HG02798 (cell line): ENCODE measurements around the gene TANGO2.

Source experiments
- ATAC-seq: cut with Tn5 transposase; IDR thresholded peaks from one replicate; pipeline ENCODE4 v1.9.1; 2021; ENCODE audit warnings: mild to moderate bottlenecking; ENCODE audit not compliant: unreplicated experiment, poor library complexity

The TANGO2 gene

DNA sequence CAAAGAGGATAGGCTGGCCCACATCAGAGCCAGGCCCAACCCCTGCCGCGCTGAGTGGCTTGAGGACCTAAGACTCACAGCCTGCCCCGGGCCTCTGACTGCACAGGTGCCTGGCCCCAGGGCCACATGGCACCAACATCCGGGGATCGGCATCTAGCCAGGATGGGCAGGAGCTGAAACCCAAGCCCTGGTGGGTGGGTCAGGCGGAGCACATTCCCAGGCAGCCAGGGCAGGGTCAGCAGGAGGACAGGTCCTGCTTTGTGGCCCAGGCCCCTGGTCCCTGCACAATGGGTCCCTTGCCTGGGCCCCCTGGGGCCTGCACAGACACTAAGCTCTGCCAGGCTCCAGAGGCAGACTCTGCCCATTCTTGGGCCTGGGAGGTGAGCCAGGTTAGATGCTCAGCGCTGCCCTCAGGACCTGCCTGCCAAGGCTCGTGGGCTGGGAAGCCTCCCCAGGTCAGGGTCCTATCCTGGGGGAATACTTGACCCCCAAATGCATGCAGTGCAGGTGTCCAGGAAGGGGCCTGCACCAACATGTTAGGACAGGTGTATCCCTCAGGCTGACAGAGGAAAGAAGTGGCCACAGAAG, 37.8 kb upstream of the TANGO2 start:
- no peak for ATAC-seq

DNA sequence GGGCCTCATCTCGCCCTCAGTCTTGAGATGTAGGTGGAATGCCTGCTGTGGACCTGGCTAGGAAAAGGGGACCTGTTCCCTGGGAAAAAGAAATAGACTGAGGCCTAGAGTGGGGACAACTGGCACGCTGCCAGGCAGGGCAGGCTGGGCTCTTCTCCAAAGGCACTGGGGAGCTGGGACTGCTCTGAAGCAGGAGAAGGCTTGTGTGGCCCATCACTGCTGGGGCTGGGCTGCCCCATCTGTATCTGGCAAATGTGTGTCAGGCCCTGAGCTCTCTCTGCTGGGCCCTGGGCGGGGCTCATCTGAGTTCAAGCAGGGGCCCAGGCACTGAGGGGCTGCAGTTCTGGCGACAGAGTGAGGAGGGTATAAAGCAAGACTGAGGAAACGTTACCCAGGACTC, 37.2 kb upstream of the TANGO2 start:
- no peak for ATAC-seq

DNA sequence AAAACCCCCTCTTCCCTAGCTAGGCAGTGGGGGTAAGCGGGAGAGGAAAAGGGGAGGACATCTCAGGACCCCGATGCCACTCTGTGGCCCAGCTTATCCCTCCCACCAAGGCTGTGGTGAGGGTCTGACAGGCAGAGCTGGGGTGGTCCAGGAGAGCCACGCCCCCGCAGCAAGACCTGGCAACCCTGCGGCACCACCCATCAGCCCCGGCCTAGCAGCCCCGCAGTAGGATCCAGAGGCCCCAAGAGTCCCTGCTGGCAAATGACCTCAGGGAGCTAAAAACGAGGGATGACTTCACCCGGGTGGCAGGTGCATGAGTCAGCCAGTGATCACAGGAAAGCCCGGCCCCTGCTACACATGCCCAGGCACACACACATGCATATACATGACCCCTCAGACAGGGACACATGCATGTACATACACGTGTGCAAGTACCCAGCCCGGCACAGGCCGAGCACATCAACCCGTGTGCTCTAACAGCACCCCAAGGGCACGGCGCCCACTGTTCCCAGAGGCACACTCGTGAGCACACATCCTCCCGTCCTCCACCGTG, 36.6 kb upstream of the TANGO2 start:
- ATAC-seq, result no peak

GRCh38 chr22:19984851-19985811, 35.8 kb upstream of the TANGO2 start:
- no peak for ATAC-seq

DNA sequence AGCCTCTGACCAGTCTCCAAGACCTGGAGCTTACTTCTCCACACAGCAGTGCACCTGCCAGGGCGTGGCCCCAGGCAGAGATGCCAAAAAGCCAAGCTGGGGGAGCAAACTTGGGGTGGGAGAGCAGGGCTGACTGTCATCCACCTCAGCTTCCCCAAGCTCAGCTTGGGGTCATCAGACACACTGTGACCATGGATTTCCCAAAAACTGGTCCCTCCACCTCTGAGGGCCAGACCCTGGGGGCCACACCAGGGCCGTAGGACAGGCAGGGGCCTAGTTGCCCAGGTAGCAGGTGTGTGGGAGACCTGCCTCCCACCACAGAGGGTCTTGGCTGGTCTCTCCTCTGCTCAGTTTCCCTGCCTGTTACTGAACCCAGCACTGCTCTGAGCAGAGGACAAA, 34.9 kb upstream of the TANGO2 start:
- no peak for ATAC-seq

GRCh38 chr22:19986410-19987341, 34.2 kb upstream of the TANGO2 start:
- no peak for ATAC-seq

DNA sequence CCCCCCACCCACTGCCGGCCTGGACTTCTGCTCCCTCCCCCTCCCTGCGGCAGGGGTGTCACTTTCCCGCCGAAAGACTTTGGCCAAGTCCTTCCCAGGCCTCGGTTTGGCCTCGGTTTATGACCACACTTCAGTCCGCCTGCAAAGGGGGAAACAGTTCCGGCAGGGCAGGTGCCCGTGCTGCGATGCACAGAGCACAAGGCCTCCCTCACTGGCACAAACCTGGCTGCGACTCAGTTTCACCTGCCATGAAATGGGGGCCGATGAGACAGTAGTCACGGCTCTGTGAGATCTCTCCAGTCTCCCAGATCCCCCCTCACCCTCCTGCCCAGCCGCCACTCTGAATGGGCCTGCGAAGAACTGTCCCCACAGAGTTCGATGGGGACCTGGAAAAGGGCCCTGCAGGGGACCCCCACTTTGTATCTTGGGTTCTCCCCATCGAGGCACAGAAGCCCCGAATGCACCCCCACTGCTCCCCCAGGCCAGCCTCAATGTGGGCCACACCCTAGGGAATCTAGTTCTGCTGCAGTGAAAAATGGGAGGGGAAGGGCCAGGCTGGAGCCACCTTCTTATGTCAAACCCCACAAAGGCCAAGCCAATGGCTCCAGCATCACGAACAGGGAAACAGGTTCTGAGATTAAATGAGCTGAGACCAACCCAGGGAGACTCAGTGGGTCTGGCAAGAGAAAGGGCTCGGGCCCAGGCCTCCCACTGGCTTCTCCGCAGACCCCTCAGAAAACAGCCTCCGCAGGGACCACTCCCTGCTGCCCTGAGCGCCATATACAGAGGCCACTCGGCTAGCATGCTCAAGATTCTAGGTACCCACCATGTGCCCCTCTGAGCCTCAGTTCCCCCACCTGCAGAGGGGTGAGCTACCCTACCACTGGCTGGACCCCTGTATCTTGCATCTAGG, 33.3 kb upstream of the TANGO2 start:
- no peak for ATAC-seq

- no peak for ATAC-seq
Measured at GRCh38 chr22:19988331-19988808, 32.5 kb upstream of the TANGO2 start.

GRCh38 chr22:19988965-19989724, 31.8 kb upstream of the TANGO2 start:
- ATAC-seq, result no peak

DNA sequence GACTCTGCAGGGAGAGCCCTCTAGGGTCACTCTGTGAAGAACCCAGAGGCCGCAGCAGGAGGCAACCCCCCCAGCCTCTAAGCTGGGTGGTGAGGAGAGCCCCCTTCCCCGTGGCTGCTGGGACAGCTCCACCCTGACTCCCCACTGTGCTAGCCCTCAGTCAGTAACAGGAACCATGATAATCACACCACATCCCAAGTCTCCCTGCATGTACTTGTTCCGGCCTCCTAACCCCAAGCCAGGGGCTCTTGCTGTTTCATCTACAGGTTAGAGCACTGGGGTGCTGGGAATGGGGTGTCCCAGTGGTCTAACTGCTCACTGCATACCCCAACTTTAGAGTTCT, 31.2 kb upstream of the TANGO2 start:
- ATAC-seq, result no peak

DNA sequence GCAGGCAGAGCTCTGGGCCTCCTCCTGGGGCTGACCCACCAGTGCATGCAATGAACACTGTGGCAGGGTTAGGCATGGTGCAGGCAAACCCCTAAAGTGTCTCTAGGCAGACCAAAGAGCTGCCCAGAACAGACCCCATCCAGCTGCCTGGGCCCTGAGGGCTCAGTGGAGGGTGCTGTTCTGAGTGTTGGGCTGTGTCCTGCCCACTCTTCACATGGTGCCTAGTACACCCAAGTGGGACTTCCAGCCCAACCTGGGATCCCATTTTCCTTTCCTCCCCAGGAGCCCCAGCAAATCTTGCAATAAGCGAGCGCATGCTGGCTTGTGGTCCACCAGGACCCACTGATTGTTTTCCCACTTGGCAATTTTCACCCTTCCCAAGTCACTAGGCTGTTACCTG, 30.7 kb upstream of the TANGO2 start:
- no peak for ATAC-seq

GRCh38 chr22:19990609-19991394, 30.1 kb upstream of the TANGO2 start:
- ATAC-seq, result no peak

GRCh38 chr22:19991395-19991644, 29.6 kb upstream of the TANGO2 start:
- ATAC-seq, result no peak

- no peak for ATAC-seq
Measured at GRCh38 chr22:19991645-19992451, 29.1 kb upstream of the TANGO2 start.

DNA sequence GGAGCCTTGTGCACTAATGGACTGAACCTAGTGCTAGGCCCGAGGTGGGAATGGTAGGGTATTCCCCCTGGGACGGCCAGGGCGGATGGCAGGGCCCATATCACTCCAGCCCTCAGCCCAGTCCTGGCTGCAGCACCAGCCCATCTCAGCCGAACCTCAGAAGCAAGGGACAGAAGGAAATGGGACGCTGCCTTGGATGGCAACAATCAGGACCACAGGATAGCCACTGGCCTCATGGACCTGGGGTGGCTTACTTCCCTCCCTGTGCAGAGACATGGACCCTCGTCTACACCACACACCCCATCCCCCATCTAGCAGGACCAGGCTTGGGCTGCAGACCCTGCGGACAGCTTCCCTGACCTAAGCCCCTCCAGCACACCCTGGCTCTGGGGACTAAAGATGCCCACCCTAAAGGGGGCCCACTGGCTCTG, 28.4 kb upstream of the TANGO2 start:
- no peak for ATAC-seq

DNA sequence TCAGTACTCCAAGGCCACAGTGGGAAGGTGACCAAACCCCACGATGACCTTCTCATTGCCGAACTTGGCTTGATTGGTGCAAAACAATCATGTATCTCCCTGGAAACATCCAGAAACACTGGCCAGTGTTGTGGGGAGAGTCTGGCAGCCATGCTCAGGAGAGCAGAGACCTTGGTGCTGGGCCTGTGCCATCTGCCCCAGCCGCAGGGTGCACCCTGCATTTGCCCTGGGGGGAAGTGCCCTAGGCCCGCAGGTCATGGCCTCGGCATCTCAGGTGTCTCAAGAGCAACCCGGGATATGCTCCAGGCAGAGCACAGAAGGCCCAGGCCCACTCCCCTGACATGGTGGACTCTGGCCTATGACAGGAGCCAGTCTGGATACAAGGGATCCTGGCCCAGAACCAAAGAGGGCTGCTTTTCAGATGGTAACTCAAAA, 28.0 kb upstream of the TANGO2 start:
- ATAC-seq, result no peak

- no peak for ATAC-seq
Measured at GRCh38 chr22:19993926-19994325, 27.0 kb upstream of the TANGO2 start.
